Tibial nerve (tissue), 4 donors: ENCODE measurements around the gene NME3. TPM values are rescaled to one million over a fixed set of nuclear protein-coding genes. Genes with fewer than 3 reads are reported as not detected.
A peak's percentile ranks its signal among the peaks of the same experiment; 100 is the strongest.

Experiments used
- DNase-seq, 2 donors: peaks; one replicate each; pipeline ENCODE4 v3.0.0-alpha.2; 2019; ENCODE audit warnings: low spot score in 2 of 2
- H3K27ac ChIP-seq, 4 donors: fragments of 200-600 bp; sonication (generic) in 3 of 4; one replicate each; pipeline ENCODE4 v1.5.1; 2017 to 2019; ENCODE audit warnings: mild to moderate bottlenecking in 1 of 4
- H3K27me3 ChIP-seq, 2 donors: fragments of 200-600 bp; sonication (generic) in 1 of 2; one replicate each; pipeline versions ENCODE4 v1.5.1 to v1.6.0; 2017 to 2019
- H3K36me3 ChIP-seq, 3 donors: fragments of 200-600 bp; sonication (generic); one replicate each; pipeline ENCODE4 v1.5.1; 2018 to 2019
- H3K4me1 ChIP-seq, 4 donors: fragments of 200-600 bp; sonication (generic) in 3 of 4; one replicate each; pipeline ENCODE4 v1.5.1; 2017 to 2019
- H3K4me3 ChIP-seq, 4 donors: fragments of 200-600 bp; sonication (generic) in 3 of 4; one replicate each; pipeline ENCODE4 v1.5.1; 2017 to 2019; ENCODE audit warnings: mild to moderate bottlenecking in 1 of 4, moderate library complexity in 1 of 4
- H3K9me3 ChIP-seq, 4 donors: fragments of 200-600 bp; sonication (generic) in 3 of 4; one replicate each; pipeline ENCODE4 v1.5.1; 2017 to 2019
- EP300 ChIP-seq, 2 donors: sonication (generic); formaldehyde crosslinking; IDR thresholded peaks; one replicate each; pipeline ENCODE4 v1.6.1; 2017; ENCODE audit warnings: antibody characterized with exemption in 2 of 2, mild to moderate bottlenecking in 1 of 2
- POLR2A ChIP-seq, 2 donors: fragments of 450-650 bp; IDR thresholded peaks; one replicate each; pipeline ENCODE4 v1.6.1; 2017; ENCODE audit warnings: antibody characterized with exemption in 2 of 2, mild to moderate bottlenecking in 2 of 2, moderate library complexity in 2 of 2
- WGBS, 2 donors: methylation state at CpG; one replicate each; pipeline ENCODE4 v1.1.5; 2018; 5-methylcytosine and 5-hydroxymethylcytosine counted together
- total RNA-seq, 4 donors: library from RNA; depleted of rRNA; stranded (reverse); fragments of >200 nt; gene quantifications; one replicate each; pipeline ENCODE4 v1.1.0, GENCODE V29; 2016
- TF ChIP-seq, protein P1 (sequence below), 5 experiments: fragments of 200-600 bp in 3 of 5; fragments of 450-650 bp in 2 of 5; sonication (generic) in 3 of 5; IDR thresholded peaks; one replicate each; pipeline ENCODE4 v1.5.1; 2016 to 2019; ENCODE audit warnings: antibody characterized with exemption in 5 of 5, mild to moderate bottlenecking in 3 of 5, moderate library complexity in 2 of 5

The NME3 gene
- 100 to 1,000 TPM; 113 to 198 (median 128) TPM for total RNA-seq

DNA sequence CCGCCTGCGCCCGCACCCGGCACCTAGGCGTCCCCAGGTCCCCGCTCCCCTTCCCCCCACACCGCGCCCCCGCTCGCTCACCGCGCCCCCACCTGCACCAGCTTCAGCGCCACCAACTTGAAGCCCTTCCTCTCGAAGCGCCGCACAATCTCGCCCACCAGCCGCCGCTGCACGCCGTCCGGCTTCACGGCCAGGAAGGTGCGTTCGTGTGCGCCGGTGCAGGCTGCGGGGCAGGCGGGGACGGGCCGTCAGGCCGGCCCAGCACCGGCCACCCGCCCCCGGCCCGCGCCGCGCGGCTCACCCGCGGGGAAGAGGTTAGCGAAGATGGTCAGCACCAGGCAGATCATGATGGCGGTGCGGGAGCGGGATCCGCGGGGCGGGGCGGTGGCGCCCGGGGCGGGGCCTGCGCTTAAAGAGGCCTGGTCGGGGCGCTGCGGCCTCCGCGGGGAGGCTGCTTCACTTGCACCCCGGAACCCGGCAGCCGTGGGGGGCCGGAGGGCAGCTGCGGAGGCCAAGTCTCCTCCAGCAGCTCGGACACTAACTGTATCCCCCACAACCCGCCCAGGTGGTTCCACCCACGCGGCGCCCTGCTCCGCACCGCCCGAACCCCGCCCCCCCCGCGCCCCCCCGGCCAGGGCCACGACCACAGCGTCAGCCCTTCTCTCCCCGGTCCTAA is at the start of gene NME3:
TSS of gene NME3 (minus strand) at position 356 of the 676 bp plus-strand sequence. CDS start at position 347, 9 bp downstream.
- DNase-seq, result peak; percentile 74
- no peaks in the 10 kb centered on the region for H3K9me3 ChIP-seq
- peak within 1 kb of the TSS; percentile 61 to 95 (median 93) for H3K27ac ChIP-seq
- 0 to 1% methylated on average over 34 to 43 of the region's 79 CpGs for WGBS, 2 donors
- H3K27me3 ChIP-seq, result no peaks in the 10 kb centered on the region
- H3K4me3 ChIP-seq, result peak within 1 kb of the TSS; percentile 67 to 96 (median 80)
- H3K4me1 ChIP-seq, result peaks cover 0 to 58% (median 28%) of the 10 kb centered on the region in 4 donors
- TF ChIP-seq POLR2A (IDR thresholded peaks at IDR 0.05) (no peak), EP300 (IDR thresholded peaks at IDR 0.05) (no peak)
- TF ChIP-seq, protein P1, sequence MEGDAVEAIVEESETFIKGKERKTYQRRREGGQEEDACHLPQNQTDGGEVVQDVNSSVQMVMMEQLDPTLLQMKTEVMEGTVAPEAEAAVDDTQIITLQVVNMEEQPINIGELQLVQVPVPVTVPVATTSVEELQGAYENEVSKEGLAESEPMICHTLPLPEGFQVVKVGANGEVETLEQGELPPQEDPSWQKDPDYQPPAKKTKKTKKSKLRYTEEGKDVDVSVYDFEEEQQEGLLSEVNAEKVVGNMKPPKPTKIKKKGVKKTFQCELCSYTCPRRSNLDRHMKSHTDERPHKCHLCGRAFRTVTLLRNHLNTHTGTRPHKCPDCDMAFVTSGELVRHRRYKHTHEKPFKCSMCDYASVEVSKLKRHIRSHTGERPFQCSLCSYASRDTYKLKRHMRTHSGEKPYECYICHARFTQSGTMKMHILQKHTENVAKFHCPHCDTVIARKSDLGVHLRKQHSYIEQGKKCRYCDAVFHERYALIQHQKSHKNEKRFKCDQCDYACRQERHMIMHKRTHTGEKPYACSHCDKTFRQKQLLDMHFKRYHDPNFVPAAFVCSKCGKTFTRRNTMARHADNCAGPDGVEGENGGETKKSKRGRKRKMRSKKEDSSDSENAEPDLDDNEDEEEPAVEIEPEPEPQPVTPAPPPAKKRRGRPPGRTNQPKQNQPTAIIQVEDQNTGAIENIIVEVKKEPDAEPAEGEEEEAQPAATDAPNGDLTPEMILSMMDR (IDR thresholded peaks at IDR 0.05), result no peak
- peaks cover 0 to 54% (median 3%) of the 10 kb centered on the region in 3 donors for H3K36me3 ChIP-seq

DNA sequence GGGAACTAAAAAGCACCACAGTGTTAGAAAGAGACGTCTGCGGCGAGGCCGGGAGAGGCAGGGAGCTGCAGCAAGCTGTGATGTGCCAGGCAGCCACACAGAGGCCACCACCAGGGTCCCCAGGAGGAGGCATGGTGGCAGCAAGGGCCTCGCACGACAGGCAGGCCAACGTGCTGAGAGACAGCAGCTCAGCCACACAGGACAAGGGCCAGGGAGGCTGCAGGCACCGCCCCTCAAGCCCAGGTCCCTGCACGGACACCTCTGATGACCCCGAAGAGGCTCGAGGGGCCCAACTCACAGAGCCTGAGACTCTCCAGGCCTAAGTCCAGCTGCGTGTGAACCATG is 49.6 kb upstream of the NME3 start:
- TF ChIP-seq POLR2A (IDR thresholded peaks at IDR 0.05) (no peak), EP300 (IDR thresholded peaks at IDR 0.05) (no peak)
- TF ChIP-seq, protein P1 (IDR thresholded peaks at IDR 0.05), result no peak
- WGBS, 2 donors, result 88 to 93% methylated on average over 7 to 11 of the region's 12 CpGs
- H3K27ac ChIP-seq, result no peak overlapping the region
- H3K4me3 ChIP-seq, result no peak overlapping the region
- H3K27me3 ChIP-seq, result no peaks in the 10 kb centered on the region
- no peak for DNase-seq
- H3K36me3 ChIP-seq, result peaks cover 0 to 71% (median 23%) of the 10 kb centered on the region in 3 donors
- no peaks in the 10 kb centered on the region for H3K9me3 ChIP-seq
- peaks cover 0 to 30% (median 10%) of the 10 kb centered on the region in 4 donors for H3K4me1 ChIP-seq

GRCh38 chr16:1820096-1820945 is 49.0 kb upstream of the NME3 start:
- H3K27ac ChIP-seq, result no peak overlapping the region
- H3K4me3 ChIP-seq, result no peak overlapping the region
- TF ChIP-seq, protein P1 (IDR thresholded peaks at IDR 0.05), result no peak
- TF ChIP-seq EP300 (IDR thresholded peaks at IDR 0.05) (no peak), POLR2A (IDR thresholded peaks at IDR 0.05) (no peak)
- no peaks in the 10 kb centered on the region for H3K27me3 ChIP-seq
- 92 to 93% methylated on average over 16 to 25 of the region's 25 CpGs for WGBS, 2 donors
- no peaks in the 10 kb centered on the region for H3K9me3 ChIP-seq
- DNase-seq, result no peak
- H3K4me1 ChIP-seq, result peaks cover 0 to 28% (median 8%) of the 10 kb centered on the region in 4 donors
- peaks cover 0 to 77% (median 23%) of the 10 kb centered on the region in 3 donors for H3K36me3 ChIP-seq

DNA sequence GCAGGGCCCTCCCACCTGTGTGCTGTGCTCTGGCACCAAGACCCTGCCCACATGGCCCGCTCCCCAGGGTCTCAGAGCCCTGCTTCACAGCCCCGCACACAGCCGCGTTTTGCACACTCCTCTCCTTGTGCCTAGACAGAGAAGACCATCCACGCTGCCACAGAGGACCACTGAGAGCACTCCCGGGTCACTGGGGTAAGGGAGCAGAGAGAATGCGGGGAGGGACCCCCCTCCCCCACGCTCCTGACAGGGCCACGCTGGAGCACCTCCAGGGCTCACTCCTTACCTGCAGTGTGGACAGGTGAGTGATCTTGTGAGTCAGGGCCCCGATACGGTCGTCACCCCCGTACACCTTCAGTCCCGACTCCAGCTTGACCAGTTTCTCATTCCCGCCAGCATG is 48.3 kb upstream of the NME3 start:
- Histone ChIP-seq H3K27me3 (no peaks in the 10 kb centered on the region), H3K27ac (no peak overlapping the region), H3K4me1 (peaks cover 0 to 23% (median 7%) of the 10 kb centered on the region in 4 donors), H3K9me3 (no peaks in the 10 kb centered on the region), H3K36me3 (peaks cover 0 to 84% (median 23%) of the 10 kb centered on the region in 3 donors), H3K4me3 (no peak overlapping the region)
- DNase-seq, result no peak
- no peak for TF ChIP-seq POLR2A (IDR thresholded peaks at IDR 0.05)
- TF ChIP-seq EP300 (IDR thresholded peaks at IDR 0.05), result no peak
- TF ChIP-seq, protein P1 (IDR thresholded peaks at IDR 0.05), result no peak
- WGBS, 2 donors, result 95% methylated on average over 9 of the region's 15 CpGs
